Measurements from ENCODE around the gene CHRND. TPM values are rescaled to one million over a fixed set of nuclear protein-coding genes. Genes with fewer than 3 reads are reported as not detected.

Gene CHRND
- total RNA-seq, 3 donors from 2014 or later: not detected

DNA sequence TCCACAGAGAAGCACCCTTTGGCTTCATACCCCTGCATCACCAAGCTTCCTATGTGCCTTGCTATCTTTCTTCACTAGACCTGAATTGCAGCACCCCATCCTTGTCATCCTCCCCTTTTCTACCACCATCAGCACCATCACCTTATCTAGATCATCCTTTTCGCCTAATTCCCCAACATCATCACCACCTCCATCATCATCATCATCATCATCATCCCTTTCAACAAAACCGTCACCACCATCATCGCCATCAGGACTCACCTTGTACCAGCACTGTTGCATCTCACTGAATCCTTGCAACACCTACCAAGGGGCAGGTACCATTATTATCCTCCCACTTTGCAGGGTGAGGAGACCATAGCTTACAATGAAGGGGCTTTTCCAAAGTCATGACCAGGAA lies 27.5 kb upstream of the CHRND start:
- TF ChIP-seq POLR2AphosphoS5 (IDR thresholded peaks at IDR 0.05): no peak
- no peak for TF ChIP-seq CTCF (IDR thresholded peaks at IDR 0.05)
- TF ChIP-seq POLR2A (IDR thresholded peaks at IDR 0.05): no peak
- H3K9me3 ChIP-seq: no peaks in the 10 kb centered on the region
- peaks cover 0 to 4% of the 10 kb centered on the region in 2 donors for H3K27me3 ChIP-seq
- intact Hi-C loops (cut with DNase I; ENCODE audit: low total_unique reads): no loop called here
- H3K4me1 ChIP-seq: peaks cover 0 to 3% of the 10 kb centered on the region in 2 donors
- no peak overlapping the region for H3K27ac ChIP-seq
- H3K36me3 ChIP-seq: no peaks in the 10 kb centered on the region
- no peak for DNase-seq (ENCODE audit: low spot score in 2 of 2)
- H3K4me3 ChIP-seq: no peak overlapping the region

GRCh38 chr2:232501331-232501771 lies 24.6 kb upstream of the CHRND start:
- Histone ChIP-seq H3K27me3 (peaks cover 0 to 11% of the 10 kb centered on the region in 2 donors), H3K4me3 (no peak overlapping the region), H3K9me3 (no peaks in the 10 kb centered on the region), H3K27ac (no peak overlapping the region), H3K36me3 (no peaks in the 10 kb centered on the region), H3K4me1 (peaks cover 0 to 6% of the 10 kb centered on the region in 2 donors)
- DNase-seq (ENCODE audit: low spot score in 2 of 2): no peak
- intact Hi-C loops (cut with DNase I; ENCODE audit: low total_unique reads): no loop called here
- TF ChIP-seq POLR2AphosphoS5 (IDR thresholded peaks at IDR 0.05): no peak

GRCh38 chr2:232501794-232502390 lies 24.1 kb upstream of the CHRND start:
- TF ChIP-seq CTCF (IDR thresholded peaks at IDR 0.05) (no peak), POLR2A (IDR thresholded peaks at IDR 0.05) (no peak), POLR2AphosphoS5 (IDR thresholded peaks at IDR 0.05) (no peak)
- intact Hi-C loops (cut with DNase I; ENCODE audit: low total_unique reads): no loop called here
- Histone ChIP-seq H3K9me3 (no peaks in the 10 kb centered on the region), H3K36me3 (no peaks in the 10 kb centered on the region), H3K27ac (no peak overlapping the region), H3K4me1 (peaks cover 0 to 6% of the 10 kb centered on the region in 2 donors), H3K27me3 (peaks cover 0 to 11% of the 10 kb centered on the region in 2 donors), H3K4me3 (no peak overlapping the region)
- DNase-seq (ENCODE audit: low spot score in 2 of 2): no peak

GRCh38 chr2:232502511-232502910 lies 23.4 kb upstream of the CHRND start:
- intact Hi-C loops (cut with DNase I; ENCODE audit: low total_unique reads): no loop called here
- Histone ChIP-seq H3K4me3 (peak overlapping the region; percentile 28 to 68 (median 56)), H3K9me3 (no peaks in the 10 kb centered on the region), H3K36me3 (no peaks in the 10 kb centered on the region), H3K27me3 (peaks cover 0 to 11% of the 10 kb centered on the region in 2 donors), H3K4me1 (peaks cover 0 to 6% of the 10 kb centered on the region in 2 donors), H3K27ac (no peak overlapping the region)
- DNase-seq (ENCODE audit: low spot score in 2 of 2): no peak
- TF ChIP-seq POLR2AphosphoS5 (IDR thresholded peaks at IDR 0.05): no peak
- TF ChIP-seq POLR2A (IDR thresholded peaks at IDR 0.05): no peak
- no peak for TF ChIP-seq CTCF (IDR thresholded peaks at IDR 0.05)

- peak overlapping the region; percentile 28 to 68 (median 56) for H3K4me3 ChIP-seq
- TF ChIP-seq POLR2A (IDR thresholded peaks at IDR 0.05) (no peak), POLR2AphosphoS5 (IDR thresholded peaks at IDR 0.05) (no peak), CTCF (IDR thresholded peaks at IDR 0.05) (no peak)
- DNase-seq (ENCODE audit: low spot score in 2 of 2): peak in 1 of 2 donors; percentile 18
- no peak overlapping the region for H3K27ac ChIP-seq
- peaks cover 0 to 11% of the 10 kb centered on the region in 2 donors for H3K27me3 ChIP-seq
- H3K9me3 ChIP-seq: no peaks in the 10 kb centered on the region
- intact Hi-C loops (cut with DNase I; ENCODE audit: low total_unique reads): no loop called here
- H3K4me1 ChIP-seq: peaks cover 0 to 6% of the 10 kb centered on the region in 2 donors
- H3K36me3 ChIP-seq: no peaks in the 10 kb centered on the region
Measured at GRCh38 chr2:232502911-232503808, 22.8 kb upstream of the CHRND start.
